Fibroblast of skin of right biceps (primary cell): Measurements from ENCODE around the gene OR6N2.

Experiments used
- DNase-seq: peaks from one replicate; pipeline ENCODE4 v3.0.0-alpha.2; 2013

OR6N2 gene

DNA sequence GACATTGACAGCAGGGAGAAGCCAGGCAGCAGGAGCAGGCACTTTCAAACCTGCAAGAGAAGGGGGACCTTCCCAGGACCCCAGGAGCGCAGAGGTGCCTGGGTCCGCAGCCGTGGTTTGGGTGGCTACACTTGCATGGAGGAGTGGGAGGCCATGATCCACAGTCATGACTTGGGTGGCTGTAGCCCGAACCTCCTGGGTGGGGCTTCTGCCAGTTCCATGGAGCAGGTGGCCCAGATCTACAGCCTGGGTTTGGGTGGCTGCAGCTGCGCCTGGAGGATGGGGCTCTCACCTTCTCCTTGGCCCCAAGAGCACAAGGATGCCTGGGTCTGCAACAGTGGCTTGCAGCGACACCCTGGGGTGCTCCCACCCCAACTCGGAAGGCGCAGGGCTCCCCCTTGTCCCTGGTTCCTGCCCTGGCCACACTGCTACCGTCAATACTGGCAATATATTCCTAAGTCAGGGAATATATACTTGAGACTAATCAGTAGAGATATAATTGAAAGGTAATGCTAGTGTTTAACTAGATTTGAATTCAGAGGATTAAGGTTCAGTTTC lies 28.8 kb downstream of the OR6N2 start:
- no peak for DNase-seq

DNA sequence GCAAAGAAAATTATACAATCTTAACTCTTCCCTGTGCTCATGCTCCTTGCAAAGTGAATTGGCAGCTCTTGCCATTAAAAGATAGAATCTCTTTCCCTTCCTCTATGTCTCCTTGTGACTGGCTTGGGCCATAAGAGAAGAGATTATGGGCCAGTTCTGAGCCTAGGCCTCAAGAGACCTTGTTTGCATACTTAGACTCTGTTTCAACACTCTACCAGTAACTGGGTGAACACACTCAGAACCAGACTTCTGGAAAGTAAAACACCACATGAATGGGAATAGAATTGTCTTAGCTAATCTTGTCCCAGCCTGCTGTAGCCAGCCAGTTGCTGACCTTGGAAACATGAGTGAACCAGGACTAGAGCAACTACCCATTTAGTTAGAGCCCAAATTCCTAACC lies 45.2 kb downstream of the OR6N2 start:
- no peak for DNase-seq

DNA sequence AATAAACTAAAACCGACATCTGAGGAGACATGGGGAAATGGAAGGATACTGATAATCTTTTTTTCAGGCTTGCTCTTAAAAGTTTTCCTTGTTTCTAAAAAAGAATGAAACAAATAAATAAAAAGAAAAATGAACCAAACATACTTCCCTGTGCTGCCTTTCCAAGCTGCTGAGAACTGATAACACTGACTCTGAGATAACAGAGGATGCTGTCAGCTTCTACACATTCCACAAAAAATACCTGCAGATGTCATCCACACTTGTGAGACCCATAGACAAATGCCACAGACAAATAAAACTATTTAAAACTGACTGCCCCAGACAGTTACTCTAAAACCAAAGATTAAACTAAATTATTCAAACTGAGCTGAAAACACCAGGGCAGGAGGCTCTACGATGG lies 48.5 kb downstream of the OR6N2 start:
- no peak for DNase-seq

DNA sequence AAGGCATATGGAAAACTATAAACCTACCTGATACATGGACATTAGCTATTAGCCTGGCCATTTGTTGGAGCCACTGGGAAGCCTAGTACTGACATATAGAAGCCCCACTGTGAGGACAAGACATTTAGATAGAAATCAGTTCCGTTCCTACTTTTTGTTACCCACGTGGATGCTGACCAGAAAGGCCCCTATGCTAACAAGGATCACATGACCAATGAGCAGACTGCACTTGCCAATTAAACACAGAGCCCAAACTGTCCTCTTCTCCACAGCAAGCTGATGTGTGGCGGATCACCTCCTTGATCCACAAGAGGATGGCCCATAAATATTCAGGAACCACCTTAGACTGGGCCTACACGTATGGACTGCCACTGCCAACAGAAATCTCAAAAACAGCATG lies 49.3 kb downstream of the OR6N2 start:
- DNase-seq, result no peak

DNA sequence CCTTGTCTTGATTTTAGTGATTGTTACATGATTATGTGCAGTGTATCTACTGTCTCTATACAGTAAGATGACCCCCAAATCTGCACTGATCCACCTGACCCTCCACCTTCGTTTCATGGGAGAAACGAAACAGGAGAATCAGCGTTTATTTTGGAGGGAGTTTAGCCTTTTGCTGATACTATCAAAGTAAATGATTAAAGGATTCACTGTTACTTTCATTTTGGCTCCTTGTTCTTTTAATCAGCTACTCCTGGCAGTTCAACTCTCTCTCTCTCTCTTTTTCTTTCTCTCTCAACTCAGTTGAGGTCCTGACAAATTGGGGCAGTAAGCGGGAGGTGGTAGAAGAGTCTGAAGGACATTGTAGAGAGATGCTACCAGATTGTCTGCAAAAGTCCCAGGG lies 50.6 kb downstream of the OR6N2 start:
- DNase-seq, result no peak

DNA sequence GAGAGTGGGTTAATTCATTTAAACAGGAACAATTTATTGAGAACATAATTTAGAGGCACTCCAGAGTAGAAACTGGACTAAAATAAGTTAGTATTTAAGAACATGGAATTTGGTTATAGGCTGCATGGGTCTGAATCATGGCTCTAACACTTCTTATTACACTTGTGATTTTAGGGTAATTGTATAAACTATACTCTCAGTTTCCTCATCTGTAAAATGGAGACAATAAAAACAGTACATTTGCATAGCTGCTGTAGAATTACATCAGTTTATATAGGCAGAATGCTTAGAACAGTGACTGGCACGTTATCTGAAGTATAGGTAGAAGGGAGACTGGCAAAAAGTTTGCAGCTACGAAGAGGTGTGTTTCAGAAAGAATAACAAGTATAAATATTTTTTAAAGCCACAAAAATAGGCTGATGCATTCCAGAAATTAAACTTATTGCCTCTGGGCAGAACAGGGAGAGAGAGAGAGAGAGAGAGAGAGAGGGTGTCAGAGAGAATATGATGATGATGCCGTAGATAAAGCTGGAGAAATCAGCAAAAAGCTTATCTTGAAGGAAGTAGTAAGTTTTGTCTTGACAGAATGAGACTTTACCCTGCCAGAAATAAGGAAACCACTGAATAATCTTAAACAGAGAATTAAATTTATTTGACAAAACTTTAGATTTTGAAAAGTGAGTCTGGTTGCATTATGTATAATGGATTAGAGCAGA lies 52.3 kb downstream of the OR6N2 start:
- DNase-seq, result no peak

DNA sequence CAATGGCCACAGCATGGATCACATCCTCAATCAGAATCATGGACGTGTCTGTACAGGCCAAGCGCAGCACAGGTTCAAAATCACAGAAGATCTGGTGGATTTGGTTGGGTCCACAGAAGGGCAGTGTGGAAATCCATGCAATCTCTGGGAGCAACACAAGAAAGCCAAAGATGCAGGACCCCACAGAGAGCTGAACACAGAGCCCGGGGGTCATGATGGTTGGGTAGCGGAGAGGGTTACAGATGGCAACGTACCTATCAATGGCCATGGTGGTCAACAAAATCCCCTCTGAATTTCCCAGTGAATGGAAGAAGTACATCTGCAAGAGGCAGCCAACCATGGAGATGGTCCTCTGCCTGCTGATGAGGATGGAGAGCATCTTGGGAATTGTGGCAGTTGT lies 56.6 kb downstream of the OR6N2 start:
- DNase-seq, result no peak
